Retina (tissue), 1 donor: ENCODE results near the gene PDE8A.

Experiments used
- DNase-seq: peaks from one replicate; pipeline ENCODE4 v3.0.0-alpha.2; 2016

PDE8A gene, protein sequence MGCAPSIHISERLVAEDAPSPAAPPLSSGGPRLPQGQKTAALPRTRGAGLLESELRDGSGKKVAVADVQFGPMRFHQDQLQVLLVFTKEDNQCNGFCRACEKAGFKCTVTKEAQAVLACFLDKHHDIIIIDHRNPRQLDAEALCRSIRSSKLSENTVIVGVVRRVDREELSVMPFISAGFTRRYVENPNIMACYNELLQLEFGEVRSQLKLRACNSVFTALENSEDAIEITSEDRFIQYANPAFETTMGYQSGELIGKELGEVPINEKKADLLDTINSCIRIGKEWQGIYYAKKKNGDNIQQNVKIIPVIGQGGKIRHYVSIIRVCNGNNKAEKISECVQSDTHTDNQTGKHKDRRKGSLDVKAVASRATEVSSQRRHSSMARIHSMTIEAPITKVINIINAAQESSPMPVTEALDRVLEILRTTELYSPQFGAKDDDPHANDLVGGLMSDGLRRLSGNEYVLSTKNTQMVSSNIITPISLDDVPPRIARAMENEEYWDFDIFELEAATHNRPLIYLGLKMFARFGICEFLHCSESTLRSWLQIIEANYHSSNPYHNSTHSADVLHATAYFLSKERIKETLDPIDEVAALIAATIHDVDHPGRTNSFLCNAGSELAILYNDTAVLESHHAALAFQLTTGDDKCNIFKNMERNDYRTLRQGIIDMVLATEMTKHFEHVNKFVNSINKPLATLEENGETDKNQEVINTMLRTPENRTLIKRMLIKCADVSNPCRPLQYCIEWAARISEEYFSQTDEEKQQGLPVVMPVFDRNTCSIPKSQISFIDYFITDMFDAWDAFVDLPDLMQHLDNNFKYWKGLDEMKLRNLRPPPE

DNA sequence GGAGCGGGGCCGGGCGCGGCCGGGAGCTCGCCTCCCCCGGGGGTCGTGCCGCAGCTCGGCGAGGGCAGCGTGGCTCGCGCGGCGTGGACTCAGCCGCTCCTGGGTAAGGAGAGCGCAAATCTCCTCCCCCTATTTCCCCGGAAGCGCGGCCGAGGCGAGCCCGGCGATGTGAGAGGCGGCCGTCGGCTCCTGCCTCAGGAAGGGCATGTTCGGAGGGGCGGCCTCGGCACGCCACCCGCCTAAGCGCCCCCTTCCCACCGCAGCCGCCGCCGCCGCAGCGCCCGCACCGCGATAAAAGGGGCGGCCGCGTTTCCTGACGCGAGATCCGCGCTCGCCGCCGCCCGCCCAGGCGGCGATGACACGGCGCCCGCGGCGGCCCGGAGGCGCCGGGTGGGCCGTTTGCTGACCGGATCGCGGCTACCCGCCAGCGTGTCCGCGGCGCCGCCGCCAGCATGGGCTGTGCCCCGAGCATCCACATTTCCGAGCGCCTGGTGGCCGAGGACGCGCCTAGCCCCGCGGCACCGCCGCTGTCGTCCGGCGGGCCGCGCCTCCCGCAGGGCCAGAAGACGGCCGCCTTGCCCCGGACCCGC is at the start of gene PDE8A:
Gene PDE8A (plus strand): TSS at position 146 of the 590 bp plus-strand sequence. CDS start 307 bp downstream, at position 453.
- peak; percentile 69 for DNase-seq

DNA sequence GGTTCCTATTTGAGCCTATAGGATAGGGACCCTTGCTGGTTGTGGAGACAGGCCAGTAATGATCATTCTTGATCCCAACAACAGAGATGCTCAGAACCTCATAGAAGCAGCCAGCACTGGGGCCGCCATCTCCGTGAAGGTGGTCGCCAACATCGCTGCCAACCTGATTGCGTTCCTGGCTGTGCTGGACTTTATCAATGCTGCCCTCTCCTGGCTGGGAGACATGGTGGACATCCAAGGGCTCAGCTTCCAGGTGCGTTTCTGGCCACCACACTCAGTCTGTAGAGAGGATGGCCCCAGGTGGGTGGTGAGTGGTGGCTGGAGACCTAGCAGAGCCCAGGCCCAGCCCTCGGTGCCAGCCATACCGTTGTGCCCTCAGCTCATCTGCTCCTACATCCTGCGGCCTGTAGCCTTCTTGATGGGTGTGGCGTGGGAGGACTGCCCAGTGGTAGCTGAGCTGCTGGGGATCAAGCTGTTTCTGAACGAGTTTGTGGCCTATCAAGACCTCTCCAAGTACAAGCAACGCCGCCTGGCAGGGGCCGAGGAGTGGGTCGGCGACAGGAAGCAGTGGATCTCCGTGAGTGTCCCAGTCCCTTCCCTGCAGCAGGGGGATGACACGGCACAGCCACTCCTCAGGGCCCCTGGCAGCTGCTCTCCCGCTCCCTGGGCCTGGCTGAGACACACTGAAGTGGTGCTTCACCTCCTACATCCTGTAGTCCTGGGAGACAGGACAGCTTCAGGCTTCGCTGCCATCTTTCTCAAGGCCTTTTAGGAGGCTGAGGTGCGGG is 46.5 kb upstream of the PDE8A start:
- DNase-seq: no peak

DNA sequence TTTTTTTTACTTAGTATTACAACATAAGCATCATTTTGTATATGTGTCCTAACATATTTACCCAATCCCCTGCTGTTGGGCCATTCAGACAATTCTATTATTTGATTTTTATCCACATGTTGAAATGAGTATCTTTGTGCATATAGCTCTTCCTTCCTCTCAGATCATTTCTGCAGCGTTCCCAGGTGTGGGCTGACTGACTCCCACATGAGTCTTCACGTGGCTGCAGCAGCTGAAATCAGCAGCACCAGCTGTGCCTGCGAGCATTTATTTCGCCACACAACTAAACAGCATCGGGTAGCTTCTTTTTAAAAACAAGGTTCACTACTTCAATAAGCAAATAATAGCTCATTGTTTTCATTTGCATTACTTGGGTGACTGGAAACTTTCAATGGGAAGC is 44.5 kb upstream of the PDE8A start:
- no peak for DNase-seq

DNA sequence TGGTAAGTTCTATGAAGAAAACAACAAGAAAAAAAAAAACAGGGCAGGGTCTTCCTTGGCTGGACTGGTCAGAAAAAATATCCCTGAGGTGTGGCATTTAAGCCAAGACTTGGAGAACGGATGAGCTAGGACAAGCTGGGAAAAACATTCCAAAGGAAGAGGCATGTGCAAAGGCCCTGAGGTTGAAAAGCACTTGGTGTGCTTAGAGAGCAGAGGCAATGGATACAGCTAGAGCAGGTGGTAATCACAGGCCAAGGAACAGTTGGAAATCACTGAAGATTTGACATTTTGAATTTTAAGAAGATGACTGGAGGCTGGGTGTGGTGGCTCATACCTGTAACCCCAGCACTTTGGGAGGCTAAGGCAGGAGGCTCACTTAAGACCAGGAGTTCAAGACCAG is 42.9 kb upstream of the PDE8A start:
- DNase-seq: no peak

DNA sequence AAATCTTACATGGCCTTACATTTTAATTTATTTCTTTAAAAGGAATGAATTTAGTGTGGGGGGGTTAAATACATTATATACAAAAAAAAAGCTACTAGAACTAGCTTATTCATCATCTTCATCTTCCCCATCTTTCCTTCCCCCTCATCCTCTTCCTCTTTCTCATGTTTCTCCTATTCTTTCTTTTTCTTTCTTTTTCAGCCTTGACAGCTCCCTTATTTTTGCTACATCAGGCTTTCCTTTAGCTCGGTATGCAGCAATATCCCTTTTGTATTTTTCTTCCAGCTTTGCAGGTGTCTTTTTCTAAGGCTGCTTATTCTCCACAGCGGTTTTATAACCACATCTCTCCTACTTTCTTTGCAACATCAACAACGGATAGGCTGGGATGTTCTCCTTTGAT is 41.3 kb upstream of the PDE8A start:
- no peak for DNase-seq

DNA sequence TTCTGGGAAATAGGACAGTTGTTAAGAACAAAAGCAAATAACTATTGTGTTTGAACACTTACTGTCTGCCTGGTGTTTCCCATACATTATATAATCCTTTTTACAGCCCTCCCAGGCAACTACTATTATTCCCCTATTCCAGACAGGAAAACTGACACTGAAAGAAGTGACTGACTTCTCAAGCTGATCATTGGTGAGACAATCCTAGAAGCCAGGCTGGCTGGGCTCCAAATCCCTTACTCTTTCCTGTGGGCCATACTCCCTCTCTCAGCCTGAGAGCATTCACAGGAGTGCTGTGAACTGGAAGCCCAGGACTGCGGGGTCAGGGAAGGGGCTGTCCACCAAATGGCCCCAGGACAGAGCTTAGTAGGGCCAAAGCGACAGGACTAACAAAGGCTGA is 39.2 kb upstream of the PDE8A start:
- no peak for DNase-seq

DNA sequence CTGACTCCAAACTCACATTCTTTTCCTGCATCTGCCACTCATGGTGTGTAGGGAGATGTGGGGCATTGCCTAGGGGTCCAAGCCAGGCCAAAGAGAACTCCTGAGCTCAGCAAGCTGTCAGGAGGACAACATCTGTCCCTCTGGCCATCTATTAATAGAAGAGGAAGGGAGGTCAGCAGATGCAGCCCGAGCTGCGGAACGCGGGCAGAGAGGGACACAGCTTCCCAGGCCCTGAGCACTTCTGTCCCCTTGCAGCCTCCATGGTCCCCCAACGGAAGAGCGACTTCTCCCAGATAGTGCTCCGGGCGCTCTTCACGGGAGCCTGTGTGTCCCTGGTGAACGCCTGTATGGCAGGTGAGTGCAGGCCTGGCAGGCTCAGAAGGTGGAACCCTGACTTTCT is 37.3 kb upstream of the PDE8A start:
- DNase-seq: no peak

DNA sequence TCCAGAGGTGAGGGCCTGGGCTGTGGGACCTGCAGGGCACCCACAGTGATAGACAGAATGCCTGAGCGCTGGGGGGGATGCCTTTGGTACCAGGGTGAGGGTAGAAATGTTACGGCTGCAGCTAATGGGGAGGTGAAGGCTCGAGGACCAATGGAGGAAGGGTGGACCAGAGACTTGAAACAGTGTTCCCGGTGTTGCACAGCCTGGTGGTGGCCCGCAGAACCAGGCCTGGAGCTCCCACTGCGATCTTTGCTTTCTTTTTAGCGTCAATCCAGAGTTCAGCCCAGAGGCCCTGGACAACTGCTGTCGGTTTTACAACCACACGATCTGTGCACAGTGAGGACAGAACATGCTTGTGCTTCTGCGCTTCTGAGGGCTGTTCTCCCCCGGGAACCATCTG is 36.8 kb upstream of the PDE8A start:
- DNase-seq: no peak

DNA sequence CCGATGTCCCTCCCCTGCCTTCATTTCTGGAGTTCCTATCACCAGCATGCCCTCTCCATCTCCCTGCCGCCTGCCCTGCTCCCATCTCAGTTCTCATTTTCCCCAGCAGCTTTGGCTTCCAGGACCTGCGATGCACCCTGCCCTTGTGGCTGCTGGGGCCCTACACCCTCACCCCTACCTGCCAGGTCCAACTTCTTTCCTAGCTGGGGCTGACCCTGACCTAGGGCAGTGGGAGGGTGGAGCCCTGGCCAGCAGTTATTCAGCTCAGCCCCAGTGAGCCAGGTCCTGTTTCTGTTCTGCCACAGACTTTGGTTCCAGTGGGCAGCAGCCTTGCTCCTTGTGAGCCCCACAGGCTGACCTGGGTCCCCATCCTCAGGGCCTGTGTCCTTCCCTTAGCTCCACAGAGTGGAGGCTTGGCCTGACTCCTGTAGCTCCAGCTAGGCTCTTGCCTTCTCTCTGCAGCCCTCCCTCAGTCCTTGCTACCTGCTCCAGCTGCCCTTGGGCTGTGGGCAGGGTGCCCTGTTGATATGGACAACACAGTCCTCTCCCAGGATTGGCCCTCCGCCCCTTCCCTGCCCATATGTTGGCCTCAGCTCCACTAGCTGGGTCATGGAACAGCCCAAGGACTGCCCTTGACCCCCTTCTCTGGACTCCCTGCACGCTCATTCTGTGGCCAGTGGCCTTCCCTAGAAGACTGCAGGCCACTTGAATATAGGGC is 34.7 kb upstream of the PDE8A start:
- DNase-seq: no peak

DNA sequence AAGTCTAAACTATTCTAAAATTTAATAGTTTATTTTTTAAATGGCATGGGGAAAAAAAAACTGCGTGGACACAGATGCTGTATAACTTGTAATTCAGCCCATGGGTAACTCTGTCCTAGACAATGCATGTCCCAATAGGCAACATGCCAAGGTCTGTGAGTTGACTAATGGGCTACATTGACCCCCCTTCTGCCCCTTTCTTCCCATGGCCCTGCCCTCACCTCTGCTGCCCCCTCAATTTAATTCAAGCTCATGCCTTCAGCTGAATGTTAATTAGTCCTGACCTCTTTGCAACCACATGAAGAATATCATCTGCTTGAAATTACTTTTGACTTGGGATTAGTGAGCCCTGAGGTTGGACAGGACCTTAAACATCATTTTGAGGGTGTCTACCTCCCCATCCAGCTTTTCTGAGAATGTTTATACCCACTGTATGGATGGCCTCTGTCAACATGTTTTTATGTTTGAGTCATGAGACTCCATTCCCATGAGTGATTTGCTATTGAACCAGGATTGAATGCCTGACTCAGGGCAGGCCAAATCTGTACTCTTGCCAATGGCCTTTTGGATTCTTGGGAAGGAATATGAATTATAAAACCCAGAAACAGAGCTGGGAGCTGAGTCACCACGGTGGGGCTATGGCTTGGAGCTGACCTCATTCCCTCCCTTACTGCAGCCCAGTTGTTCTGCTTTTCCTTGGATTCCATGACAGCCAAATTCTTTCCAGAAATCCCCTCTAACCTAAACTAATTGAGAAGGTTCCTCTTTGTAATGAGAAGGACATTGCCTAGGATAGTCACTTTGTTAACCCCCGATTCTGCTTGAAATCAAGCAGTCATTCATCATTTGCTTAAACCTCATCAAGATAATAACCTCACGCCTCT is 33.5 kb upstream of the PDE8A start:
- peak; percentile 21 for DNase-seq

DNA sequence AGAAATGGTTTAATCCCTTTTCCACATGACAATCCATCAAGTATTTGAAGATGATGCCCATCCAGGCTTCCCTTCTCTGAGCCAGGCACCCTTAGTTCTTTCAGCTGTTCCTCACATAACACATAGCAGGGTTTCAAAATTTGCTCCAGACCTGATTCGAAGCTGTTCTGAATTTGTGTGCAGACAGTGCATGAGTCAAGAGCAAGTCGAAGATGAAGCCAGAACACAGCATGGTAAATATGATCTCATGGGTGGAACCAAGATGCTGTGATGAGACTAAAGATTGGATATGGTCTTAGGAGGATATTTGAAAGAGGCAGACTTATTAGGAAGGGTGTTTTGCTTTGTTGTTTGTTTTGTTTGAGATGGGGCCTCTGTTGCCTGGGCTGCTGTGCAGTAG is 32.6 kb upstream of the PDE8A start:
- DNase-seq: no peak

DNA sequence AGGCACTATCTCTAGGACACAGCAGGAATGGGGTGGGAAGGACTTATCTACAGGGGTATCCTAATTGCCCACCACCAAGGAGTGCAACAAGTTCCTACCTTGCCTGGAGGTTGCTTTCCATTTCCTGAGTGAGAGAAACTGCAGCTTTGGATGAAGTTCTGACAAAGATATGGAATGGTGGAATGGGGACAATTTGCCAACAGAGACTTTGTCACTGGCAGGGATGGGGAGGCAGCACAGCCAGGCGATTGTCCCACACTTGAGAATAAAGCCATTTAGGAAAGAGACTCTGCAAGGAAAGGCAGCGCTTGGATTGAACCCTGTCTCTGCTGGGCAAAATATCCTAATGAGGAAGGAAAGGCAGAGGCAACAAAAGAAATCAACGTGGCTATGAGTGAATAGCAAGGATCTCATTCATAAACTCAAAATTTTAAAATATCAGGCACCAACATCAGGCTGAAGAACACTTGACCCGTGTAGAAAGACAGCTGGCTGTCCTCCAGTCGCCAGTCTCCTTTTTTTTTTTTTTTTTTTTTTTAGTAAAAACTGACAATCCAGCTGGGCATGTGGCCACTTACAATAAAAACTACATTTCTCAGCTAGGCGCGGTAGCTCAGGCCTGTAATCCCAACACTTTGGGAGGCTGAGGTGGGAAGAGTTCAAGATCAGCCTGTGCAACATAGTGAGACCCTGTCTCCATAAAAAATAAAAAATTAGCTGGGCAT is 31.6 kb upstream of the PDE8A start:
- no peak for DNase-seq

DNA sequence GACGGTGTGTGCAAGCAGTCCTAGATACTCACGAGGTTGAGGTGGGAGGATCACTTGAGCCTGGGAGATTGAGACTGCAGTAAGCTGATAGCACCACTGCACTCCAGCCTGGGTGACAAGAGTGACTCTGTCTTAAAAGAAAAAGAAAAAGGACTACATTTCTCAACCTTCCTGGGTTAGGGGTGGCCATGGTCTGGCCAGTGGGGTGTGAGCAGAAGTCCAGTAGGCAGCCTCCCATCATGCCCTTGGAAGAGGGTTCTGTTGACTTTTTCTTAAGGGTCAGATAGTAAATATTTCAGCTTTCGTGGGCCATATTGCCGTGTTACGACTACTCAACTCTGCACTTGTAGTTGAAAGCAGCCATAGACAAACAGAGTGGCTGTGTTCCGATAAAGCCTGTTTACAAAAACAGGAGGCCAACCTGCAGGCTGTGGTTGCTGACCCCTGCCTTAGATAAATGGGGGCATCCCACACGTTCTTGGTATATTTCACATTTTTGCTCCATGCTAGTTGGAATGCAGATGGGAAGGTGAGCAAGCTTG is 31.0 kb upstream of the PDE8A start:
- DNase-seq: no peak

DNA sequence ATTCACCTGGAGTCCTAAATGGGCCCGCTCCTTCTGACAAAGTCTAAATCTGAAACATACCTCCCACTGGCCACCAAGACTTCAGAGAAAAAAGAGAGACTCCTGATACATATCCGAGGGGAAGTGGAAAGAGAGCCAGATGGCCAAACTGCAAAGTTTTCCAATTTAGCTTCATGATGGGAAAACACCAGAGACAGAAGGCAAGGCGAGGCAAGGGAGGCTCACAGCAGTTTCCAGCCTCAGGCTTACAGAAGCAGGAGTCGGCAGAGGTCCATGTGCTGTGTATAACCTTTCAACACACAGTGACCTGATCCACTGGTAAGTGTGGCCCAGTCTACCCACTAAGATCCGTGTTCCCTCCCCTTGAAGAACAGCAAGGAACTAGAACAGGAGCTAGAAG is 29.9 kb upstream of the PDE8A start:
- no peak for DNase-seq

DNA sequence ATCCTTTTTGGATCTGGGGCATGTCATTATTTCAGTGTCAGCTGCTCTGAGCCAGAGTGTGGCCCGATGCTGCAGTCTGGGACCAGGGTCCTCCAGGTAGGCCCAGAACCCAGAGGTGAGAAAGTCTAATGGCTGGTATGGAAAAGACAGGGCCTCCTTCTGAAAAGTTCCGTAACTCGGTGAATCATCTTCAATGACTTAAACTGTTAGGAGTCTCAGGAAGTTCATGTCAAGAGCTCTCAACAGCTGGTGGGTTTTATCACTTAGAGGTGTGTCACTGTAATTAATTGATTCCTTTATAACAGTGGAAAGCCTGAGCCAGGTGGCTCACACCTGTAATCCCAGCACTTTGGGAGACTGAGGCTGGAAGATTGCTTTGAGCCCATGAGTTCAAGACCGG is 28.5 kb upstream of the PDE8A start:
- no peak for DNase-seq

DNA sequence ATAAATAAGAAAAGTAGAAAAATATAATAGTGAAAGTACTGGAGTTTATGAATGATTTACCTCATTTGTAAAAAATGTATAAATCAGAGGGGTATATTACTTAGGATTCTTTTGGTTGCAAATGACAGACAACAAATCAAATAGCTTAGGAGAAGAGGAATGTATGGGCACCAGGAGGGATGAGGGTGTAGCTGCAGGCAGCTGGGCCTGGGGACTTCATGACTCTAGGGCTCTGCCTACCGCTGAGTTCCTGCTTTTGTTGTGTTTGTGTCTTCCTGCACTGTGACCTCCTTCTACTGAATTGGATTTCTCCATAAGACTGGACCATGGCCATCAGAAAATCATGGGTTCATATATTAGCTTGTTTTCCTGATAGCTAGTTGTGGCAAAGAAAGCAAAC is 27.9 kb upstream of the PDE8A start:
- DNase-seq: no peak

DNA sequence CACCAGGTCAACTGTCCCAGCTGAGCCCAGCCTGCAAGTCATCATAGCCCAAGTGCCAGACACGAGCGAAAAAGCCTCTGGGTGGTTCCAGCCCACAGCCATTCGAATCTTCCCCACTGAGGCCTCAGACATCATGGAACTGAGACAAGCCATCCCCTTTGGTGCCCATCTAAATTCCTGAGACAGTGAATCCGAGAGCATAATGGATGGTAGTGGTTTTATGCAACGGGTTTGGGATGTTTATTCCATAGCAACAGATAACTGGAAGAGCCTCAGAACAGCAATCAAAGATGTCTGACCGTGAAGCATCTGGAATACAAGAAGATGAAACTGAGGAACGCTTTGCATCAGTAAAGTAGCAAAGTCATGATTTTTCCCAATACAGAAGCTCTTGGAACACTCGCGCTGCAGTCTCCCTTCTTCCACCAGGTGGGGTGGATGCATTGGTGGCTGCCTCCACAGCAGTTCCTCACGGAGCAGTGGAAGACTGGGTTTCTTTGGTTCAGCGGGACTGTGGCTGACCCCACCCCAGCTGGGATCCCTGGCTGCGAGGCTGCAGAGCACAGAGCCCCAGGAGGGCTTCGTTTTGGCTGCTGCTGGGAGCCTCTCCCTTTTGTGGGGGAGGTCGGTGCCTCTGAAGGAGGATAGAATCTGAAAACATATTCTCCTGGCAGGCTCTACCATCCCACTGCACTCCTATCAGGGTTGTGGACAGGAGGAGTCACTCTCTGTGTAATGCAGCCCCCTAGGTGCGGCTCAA is 26.4 kb upstream of the PDE8A start:
- DNase-seq: peak; percentile 56

DNA sequence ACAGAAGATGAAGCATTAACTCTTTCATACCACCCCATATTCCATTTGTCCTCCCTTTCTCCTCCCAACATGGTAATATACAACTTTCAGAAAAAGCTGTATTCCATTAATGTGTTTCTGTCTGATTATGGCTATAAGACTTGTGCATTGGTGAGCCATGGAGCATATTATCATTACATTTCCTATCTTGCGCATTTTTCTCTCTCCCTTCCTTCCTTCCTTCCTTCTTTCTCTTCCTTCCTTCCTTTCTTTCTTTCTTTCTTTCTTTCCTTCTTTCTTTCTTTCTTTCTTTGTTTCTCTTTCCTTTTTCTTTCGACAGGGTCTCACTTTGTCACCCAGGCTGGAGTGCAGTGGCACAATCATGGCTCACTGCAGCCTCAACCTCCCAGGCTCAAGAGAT is 25.5 kb upstream of the PDE8A start:
- DNase-seq: no peak

DNA sequence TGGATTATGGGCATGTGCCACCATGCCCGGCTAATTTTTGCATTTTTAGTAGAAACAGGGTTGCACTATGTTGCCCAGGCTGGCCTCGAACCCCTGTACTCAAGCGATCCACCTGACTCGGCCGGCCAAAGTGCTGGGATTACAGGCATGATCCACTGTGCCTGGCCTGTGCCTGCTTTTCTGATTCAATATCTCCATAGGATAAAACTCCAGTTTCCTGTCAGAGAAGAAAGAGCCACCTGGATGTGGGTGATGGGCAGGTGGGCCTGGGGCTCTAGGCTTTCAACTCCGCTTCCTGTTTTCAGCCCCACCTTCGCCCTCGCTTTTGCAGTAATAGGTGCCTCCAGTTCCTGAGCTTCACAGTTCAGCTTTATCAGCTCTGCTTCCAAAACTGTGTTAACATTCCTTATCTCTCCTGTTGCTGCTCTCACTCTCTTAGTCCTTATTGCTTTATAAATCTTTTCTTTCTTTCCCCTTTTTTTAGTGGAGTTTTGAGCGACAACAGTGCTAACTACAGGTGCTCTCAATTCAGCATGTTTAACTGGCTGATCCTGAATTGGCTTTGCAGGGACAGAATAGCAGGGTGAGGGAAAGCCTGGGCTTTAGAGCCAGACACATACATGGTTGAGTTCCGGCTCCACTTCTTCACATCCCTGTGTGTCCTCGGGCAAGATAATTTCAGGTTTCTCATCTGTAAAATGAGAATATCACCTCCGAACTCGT is 21.1 kb upstream of the PDE8A start:
- no peak for DNase-seq
